ENCODE measurements around the gene MANSC4. TPM values are rescaled to one million over a fixed set of nuclear protein-coding genes. Genes with fewer than 3 reads are reported as not detected.

MANSC4 gene
- total RNA-seq, 2 experiments from 2014 or later: not detected

DNA sequence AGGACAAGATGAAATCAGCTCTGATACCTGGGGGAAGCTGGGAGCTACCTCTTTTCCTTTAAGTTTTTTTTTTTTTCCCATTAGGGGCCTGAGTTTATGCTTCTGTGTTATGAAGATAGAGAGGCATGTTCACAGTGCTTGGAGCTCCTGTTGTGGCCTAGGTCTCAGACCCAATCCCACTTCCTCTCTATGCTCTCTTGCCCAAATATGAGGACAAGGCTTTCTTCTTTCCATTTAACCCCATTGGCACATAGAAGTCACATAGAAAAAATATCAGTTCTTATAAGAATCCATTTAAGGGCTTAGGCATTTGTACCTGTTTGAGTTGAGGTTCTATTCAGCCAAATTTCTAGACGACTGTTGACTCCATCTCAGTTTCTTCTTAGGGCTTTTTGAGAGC is 56.8 kb downstream of the MANSC4 start:
- ATAC-seq: no peak

More for the DNA sequence above, 56.8 kb downstream of the MANSC4 start:
- peaks cover 5% of the 10 kb centered on the region for H3K4me1 Mint-ChIP-seq
- CTCF ChIA-PET: interaction anchor here (0.8 to 1.3 kb wide), 2 partner anchors 10 to 12 kb away, joined by 3 to 4 read pairs; no protein-coding TSS in a partner anchor
- H3K4me3 Mint-ChIP-seq: no peak overlapping the region
- H3K36me3 Mint-ChIP-seq: peaks cover 19% of the 10 kb centered on the region
- H3K27me3 Mint-ChIP-seq: no peaks in the 10 kb centered on the region
- H3K27ac Mint-ChIP-seq: no peak overlapping the region
- no peak for DNase-seq
- H3K9me3 Mint-ChIP-seq (ENCODE audit: low read depth): no peaks in the 10 kb centered on the region

Other genes with a start within 250 kb of the MANSC4 start
- under 1 TPM in 1 of 2 experiments, not detected in 1; 0.61 TPM for gene REP15, start 83.8 kb downstream of the MANSC4 start, total RNA-seq
- 10 to 100 TPM; 28.8 to 39.9 TPM for gene MRPS35, start 69.4 kb downstream of the MANSC4 start, total RNA-seq
- gene KLHL42, start within 50 bp of the MANSC4 start, total RNA-seq: 10 to 100 TPM; 12.6 to 14.7 TPM
- gene PTHLH, start 192.5 kb upstream of the MANSC4 start, total RNA-seq: under 1 TPM in 1 of 2 experiments, not detected in 1; 0.35 TPM

Measured in activated CD8-positive, alpha-beta memory T cell treated with anti-CD3 and anti-CD28 coated beads, Interleukin-2, amount 10 ng/mL, durations not matched to agents 7 days and 5 days (primary cell).